Activated CD8-positive, alpha-beta memory T cell treated with anti-CD3 and anti-CD28 coated beads for 24 hours (primary cell): ENCODE data around the gene DNAJC5.
A peak's percentile ranks its signal among the peaks of the same experiment; 100 is the strongest.
"Not testable (repeated sequence)": the region's sequence is repeated elsewhere in the genome, so short reads cannot be mapped to it uniquely, and the experiment has no call there.

Experiments
- DNase-seq: peaks from one replicate; pipeline ENCODE4 v3.0.0-alpha.2; 2020

Gene DNAJC5, protein sequence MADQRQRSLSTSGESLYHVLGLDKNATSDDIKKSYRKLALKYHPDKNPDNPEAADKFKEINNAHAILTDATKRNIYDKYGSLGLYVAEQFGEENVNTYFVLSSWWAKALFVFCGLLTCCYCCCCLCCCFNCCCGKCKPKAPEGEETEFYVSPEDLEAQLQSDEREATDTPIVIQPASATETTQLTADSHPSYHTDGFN

DNA sequence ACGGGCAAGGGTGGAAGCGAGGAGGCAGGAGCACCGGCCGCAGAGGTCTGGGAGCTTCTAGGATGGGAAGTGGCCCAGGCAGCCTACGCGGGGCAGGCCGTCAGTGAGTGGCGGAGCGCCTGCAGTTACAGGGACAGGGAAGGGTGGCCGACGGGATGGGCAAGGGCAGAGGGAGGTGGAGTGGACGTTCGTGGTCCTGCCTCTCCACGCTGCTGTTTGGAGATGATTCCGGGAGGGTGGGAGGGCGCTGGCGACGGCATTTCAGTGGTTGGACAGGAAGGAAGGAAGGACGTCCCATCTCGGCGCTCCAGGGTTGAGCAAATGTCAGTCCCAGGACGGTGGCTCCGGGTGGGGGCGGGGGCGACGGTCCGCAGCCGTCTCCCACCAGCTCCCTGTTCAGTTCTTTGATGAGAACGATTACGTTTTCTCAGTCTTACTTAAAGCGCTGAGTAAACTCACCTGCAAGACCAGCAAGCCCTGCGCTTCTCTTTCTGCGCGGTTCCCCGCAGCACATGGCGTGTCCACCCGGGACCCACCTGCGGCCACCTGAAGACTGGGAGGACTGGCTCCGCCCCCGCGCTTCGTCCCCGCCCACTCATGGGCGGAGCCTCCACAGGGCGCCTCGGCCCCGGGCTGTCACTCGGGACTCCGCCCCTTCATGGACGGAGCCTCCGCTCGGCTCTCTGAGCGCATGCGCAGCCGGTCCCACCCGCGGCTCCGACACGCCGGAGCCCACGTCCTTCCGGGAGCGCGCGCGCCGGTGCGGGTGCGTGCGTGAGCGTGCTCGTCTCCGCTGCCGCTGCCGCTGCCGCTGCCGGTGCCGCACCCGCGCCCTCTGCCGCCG, at the start of gene DNAJC5:
TSS of gene DNAJC5 (plus strand) at position 769 of the 844 bp plus-strand sequence. CDS start 33,220 bp downstream, outside the sequence.
- peak; percentile 96 for DNase-seq

DNA sequence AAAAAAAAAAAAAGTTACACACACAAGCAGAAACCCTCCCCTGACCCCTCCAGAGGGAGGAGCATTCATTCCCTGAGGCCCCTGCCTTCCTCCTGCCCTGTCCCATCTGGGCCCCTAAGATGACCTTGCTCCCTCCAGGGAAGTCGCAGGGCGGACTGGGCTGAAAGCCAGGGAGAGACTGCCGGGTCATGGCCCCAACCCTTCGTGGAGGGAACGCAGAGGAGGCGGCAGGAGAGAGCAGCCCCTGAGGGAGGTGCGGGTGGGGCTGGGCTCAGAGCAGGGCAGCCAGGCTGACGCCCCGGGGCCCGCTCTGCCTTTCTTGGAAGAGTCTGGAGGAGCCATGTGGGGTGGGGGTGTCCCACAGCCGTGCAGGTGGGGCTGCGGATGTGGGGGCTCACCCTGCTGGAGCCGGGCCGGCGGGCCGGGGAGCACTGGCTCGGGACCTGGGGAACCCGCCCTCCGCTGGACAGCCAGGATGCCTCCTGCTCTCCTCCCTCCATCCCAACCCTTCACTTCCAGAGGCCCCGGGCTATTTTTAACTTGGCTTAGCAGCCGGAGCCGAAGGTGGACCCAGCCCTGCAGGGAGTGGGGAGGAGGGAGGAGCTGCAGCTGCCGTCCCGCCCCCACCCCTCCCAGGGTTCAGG, 48.7 kb upstream of the DNAJC5 start:
- no peak for DNase-seq

DNA sequence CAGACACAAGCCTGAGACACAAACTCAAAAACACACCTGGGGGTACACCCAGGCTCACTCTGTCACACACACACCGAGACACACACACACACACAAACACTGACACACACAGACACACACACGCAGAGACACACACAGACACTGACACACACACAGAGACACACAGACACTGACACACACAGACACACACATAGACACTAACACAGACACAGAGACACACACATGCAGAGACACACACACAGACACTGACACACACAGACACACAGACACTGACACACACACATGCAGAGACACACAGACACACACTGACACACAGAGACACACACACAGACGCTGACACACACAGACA, 48.1 kb upstream of the DNAJC5 start:
- no peak for DNase-seq

DNA sequence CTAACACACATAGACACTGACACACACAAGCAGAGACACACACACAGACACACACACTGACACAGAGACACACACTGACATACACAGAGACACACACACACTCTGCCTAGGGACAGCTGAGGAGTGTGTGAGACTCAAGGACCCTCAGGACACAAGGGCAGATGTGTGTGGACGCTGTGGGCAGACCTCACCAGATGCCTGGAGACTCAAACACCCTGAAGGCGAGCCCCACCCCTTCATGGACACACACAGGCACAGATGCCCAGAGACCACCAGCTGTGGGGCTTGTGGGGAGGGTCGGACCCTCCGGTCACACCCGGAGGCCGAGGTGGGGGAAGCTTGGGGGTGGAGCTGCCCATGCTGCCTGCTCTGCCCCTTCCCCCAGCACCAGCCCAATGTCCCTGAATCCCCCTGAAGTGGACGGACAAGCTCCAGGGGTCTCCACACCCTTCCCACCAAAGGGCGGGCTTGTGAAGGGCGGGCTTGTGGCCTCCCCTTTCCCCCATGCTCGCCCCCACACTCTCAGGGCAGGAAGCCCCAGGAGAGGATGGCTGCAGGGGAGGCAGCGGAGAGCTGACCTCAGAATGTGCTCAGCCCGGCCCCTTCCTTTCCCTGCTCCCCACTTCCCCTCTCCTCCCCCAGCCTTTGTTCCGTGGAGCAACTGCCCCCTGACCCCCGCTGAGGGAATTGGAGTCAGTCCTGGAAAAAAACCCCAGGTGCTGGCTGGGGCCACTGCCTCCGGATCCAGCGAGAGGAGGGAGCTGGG, 47.5 kb upstream of the DNAJC5 start:
- no peak for DNase-seq

DNA sequence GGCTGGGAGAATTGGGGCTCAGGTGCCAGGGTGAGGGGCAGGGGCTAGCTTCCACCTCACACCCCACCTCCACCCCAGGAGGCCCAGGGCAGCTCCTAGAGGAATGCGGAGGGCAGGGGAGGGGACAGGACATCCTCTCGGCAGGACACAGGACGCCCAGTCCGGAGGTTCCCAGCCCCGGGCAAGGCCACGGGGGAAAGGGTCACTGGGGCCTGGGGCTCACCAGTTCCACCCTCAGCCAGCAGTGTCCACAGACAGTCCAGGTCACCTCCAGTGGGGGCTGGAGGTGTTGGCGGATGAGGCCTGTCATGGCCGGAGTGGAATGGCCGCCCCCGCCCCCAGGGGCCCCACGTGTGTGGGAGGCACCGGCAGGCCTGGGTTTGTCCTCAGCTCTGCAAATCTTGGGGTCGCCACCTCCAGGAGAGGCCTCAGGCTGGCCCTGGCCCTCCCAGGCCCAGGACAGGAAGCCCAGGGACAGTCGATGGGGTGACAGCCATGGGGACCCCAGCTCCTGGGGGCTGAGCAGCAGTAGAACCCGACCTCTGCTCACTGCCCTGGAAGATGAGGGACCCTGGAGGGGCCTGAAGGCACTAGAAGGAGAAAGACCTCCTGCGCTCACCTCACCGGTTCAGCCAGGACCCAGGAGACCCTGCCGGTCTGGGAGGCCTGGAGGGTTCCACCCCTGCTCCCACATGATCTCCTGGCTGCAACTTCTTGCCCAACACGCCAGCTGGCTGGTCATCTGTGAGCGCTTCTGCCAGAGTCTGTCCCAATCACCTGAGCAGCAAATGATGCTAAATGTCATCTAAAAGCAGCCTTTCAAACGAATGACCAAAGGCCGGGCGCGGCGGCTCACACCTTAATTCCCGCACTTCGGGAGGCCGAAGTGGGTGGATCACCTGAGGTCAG, 46.7 kb upstream of the DNAJC5 start:
- DNase-seq = no peak

DNA sequence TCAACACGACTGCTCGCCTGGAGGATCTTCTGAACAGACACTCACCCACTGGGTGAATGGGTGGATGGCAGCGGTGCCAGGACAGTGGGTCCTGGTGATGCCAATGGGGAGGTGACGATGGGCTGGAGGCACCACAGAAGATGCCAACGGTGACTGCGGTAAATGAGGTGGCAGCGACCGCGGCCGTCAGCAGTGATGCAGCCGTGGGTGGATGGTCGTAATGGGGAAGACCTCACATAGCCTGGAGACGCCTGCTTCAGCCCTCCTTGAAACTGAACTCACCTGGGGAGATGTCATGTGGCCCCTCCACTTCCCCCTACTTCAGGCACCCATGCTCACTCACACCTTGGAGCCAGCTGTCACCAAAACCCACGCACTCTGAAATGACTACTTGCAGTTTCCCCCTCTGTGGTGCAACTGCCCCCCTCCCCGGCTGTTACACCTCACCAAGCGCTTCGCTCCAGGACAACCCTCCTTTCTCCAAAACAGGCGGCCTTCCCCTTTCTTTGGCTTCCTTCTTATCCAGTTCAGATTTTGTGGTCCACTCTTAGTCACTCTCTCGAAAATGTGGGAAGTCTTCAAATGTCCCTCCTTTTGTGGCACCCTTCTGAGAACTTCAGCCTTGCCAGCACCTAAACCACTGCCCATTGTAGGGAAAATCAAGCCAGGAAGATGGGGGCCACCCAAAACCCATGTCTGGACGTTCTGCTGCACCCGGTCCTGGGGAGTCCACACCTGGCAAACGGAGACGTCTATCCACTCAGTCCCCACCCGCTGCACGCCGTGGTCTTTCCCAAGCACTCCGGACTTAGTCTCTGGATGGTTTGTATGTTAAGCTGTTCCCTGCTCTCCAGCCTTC, 44.0 kb upstream of the DNAJC5 start:
- DNase-seq = peak; percentile 72

DNA sequence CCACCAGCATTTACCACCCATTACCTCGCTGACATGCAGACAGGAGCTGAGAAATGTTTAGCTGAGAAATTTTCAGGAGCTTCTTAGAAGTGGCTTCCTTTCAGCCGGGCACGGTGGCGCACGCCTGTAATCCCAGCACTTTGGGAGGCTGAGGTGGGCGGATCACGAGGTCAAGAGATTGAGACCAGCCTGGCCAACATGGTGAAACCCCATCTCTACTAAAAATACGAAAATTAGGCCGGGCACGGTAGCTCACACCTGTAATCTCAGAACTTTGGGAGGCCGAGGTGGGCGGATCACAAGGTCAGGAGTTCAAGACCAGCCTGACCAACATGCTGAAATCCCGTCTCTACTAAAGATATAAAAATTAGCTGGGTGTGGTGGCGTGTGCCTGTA, 43.4 kb upstream of the DNAJC5 start:
- not testable (repeated sequence) for DNase-seq

DNA sequence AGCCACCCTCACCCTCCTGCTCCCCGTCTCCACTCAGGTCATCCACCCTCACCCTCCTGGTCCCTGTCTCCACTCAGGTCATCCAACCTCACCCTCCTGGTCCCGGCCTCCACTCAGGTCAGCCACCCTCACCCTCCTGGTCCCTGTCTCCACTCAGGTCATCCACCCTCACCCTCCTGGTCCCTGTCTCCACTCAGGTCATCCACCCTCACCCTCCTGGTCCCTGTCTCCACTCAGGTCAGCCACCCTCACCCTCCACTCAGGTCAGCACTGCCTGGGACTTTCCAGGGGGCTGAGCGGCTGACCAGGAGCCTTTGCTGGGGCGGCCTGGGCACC, 41.2 kb upstream of the DNAJC5 start:
- DNase-seq = not testable (repeated sequence)

DNA sequence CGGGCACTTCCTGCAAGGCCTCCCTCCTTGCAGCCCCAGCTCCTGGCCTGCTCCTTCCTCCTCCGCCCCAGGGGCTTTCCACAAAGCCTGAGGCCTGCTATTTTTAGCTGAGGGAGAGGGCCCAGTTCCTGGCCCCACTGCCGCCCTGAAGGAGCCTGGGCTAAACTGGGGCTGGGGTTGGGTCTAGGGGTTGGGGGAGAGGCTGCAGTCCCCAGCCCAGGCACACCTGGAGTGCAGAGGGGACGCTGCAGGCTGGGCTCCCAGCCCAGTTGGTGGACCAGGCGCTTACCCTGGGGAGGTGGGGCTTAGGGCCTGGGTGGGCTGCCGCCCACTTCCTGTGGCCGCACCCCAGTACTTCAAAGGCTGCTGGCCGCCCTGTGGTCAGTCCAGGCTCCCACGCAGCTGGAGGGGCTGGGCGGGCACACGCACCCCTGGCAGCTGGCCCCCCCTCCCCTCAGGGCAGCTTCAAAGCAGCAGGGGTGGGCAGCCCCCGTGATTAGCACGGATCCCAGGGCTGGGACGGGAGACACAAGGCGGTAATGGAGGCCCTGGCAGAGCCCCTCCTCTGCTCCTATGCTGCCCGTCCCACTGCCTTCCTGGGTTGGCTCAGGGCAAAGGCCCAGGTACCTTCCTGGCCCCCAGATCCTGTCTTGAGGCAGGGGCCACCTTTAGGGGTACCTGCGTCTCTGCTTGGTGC, 40.7 kb upstream of the DNAJC5 start:
- no peak for DNase-seq

DNA sequence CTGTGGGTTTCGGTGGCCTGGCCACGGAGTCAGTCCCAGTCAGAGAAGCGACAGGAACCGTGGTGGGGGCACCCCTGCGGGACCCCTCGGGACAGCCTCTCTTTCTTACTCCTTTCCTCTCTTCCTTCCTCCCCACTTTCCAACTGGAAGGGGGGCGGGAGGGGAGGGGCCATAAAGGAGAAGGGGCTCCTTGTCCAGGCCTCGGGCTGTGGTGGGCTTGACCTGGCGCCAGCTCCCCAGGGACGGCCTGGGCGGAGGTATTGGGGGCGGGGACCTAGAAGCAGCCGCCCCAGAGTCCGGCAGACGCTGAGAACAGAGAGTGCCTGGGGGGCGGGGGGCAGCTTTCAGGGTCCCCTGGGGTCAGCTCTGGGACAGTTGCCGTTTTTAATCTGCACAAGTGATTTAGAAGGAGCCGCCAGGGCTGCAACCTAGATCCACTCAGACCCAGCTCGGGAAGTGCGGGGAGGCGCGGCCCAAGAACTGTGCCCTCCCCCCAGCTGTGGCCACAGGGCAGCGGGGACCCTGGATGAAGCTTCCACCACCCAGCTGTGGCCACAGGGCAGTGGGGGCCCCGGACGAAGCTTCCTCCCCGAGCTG, 40.1 kb upstream of the DNAJC5 start:
- no peak for DNase-seq

DNA sequence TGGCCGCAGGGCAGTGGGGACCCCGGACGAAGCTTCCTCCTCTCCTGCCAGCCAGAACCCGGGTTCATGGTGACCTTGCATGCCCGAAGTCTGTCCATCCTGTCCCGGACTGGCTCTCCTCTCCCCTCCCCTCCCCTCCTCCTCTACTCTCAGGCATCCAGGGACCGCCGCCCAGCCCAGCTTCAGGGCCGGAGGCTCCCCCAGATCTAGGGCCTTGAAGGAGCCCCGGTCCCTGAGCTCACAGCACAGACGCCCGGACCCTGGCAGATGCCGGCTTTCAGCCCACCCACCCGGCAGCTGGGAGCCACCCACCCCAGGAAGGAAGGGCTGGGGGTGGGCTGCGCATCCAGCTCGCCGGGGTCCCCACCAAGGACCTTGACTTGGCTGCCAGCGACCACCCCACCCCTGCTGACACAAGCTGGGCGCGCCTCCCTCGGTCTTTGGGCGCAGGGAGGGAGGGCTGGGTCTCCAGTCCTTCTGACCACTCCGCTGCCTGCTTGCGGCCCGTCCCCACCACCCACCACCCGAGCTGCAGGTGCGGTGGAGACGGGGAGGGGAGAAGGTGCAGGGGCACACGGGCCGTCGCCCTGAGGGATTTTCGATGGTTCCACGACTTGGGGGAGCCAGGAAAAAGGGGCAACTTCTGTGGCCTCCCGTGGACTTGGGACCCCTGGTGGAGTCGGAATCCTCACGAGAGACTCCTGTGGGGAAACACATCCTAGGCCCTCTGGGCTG, 39.4 kb upstream of the DNAJC5 start:
- DNase-seq = no peak

DNA sequence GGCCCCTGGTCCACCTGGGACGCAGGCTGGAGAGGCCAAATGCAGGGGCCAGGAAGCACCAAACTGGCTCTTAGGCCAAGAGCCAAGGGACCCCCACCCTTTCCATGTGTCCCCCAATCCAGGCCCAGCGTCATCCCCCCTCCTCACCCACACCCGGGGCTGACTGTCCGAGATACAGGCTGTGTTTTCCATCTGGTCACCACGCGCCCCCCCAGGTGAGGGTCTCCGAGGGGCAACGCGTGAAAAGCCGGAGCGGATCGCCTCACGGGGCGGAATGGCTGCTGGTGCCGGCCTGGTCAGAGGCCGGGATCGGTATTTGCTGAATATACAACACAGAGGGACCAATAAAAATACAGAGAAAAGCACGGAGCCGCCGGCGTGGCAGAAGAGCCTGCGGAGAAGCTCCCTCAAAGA, 38.8 kb upstream of the DNAJC5 start:
- no peak for DNase-seq

DNA sequence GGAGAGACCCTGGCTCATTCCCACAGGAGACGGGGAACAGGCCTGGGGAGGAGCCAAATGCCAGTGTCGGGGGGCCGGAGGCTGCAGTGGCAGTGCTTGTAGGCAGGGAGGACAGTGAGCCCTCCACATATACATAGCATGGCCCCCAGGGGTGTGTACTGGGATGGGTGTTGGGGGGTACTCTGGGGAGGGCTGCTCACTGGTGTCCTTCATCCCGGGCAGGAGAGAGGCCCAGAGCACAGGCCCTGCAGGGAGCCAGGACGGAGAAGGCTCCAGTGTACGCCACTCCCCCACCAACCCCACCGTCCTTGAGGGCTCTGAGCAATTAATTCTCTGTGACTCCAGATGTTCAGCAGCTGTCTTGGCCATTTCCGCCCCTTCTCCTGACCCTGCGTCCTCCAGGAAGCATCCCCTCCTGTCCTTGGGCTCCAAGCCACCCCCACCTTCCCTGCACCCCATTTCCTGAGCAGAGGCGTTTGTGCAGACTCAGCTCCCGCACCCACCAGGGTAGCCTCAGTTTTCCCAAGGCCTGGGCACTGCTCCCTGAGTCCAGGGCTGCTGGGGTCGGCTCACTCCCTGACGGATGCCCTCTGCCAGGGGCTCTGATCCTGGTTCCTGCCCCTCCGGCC, 37.0 kb upstream of the DNAJC5 start:
- no peak for DNase-seq

DNA sequence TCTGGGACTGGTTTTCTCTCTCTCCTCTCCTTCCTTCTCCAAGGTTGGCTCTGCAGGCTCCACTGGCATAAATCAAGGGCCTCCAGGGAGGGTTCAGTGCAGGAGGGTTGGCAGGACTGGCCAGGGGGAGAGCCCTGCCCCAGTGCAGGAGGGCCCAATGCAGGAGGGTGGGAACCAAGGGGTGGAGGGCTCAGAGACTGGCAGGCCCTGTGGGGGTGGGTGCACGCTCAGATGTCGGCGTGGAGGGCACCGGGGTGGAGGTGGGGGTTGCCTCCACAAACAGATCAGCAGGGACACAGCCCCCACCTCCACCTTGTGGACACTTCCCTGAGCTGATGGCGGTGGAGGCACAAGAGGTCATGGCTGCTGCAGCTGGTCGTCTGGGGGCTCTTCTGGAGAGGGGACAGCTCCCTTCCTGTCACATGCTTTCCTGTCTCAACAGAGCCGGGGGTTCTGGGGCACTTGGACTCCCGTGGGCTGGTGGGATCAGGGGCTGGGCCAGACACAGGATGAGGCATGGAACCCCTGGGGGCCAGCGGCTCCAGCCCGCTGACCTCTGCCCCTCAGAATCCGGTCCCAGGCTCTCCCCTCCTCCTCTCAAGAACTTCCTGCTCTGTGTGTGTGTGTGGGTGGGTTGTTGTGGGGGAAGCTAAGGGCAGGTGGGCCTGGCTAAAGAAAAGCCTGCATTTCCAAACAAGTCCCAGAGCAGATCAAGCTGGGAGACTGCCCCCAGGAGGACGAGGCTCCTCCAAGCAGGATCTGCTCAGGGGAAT, 36.3 kb upstream of the DNAJC5 start:
- no peak for DNase-seq

DNA sequence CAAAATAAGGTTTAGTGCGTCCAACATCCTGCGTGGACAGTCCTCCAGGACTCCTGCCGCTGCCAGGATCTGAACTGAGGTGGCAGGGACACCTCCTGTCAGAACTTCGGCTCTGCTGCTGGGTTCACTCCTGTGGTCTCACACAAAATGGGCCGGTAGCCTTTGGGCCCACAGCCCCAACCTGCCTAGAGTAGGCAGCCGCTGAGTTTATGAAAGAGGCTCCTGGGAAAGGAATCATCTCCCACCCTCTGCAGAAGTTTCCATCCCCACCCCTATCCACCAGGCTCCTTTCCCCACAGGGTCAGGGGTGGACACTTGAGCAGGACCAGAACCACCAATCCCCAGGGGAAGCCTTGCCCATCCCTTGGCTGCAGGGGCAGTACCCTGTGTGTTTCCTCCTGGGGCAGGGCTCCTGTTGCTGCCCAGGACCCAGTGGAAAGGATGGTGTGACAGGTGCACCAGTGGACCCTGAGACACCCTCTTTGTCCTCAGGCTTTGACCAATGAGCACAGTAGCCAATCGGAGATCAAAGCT, 35.7 kb upstream of the DNAJC5 start:
- DNase-seq = no peak

DNA sequence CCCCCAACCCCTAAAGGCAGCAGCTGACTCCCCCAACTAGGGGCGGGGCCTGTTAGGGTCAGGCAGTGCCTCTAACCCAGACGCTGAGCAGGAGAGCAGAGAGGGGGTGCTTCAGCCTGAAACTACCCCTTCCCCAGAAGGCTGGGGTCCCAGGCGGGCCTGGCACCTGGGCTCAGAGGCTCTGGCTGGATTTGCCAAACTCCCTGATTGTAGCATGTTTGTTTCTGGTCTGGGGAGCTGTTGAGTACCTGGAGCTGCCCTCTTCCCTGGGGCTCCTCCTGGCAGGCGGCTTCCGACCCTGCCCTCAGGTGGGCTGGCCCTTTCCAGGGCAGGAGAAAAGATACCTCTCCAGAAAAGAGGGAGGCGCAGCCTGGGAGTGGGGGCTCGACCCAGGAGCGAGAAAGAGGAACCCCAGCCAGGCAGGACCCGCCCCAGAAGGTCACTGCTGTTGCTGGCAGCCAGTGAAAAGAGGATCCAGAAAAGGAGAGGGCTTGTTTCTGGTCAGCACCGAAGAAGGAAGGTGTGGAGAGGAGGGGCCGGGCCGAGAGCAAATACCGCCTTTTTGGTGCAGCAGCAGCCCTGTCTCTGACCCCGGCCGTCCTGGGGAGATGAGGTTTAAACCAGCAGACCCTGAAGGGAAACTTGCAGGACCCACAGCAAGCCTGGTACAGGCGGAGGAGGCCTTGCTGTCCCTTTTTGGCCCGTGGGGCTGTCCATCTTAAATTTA, 34.4 kb upstream of the DNAJC5 start:
- no peak for DNase-seq

DNA sequence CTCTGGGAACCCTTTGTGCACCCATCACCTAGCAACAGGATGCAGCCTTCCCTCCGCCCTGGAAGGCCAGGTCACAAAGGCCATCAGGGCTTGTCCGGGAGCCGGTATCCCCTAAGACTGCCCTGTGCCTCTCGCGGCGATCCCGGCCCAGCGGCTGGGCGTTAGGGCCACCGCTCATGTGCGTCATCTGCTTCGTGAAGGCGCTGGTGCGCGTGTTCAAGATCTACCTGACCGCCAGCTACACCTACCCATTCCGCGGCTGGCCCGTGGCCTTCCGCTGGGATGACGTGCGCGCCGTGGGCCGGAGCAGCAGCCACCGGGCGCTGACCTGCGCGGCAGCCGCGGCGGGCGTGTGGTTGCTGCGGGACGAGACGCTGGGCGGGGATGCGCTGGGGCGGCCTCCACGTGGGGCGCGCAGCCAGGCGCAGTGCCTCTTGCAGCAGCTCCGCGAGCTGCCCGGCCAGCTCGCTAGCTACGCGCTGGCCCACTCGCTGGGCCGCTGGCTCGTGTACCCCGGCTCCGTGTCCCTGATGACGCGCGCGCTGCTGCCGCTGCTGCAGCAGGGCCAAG, 33.5 kb upstream of the DNAJC5 start, which contains the start of gene ABHD16B:
TSS of gene ABHD16B (plus strand) at position 134 of the 570 bp plus-strand sequence. CDS start at position 177, 43 bp downstream.
- no peak for DNase-seq
